Progenitor cell of endocrine pancreas (in vitro differentiated cells): ENCODE results near the gene ACOT7. TPM values are rescaled to one million over a fixed set of nuclear protein-coding genes. Genes with fewer than 3 reads are reported as not detected.

ENCODE experiments used
- DNase-seq: peaks from one replicate; pipeline ENCODE4 v3.0.0; 2021; ENCODE audit warnings: low spot score; ENCODE audit not compliant: unreplicated experiment
- H3K27ac Mint-ChIP-seq: 2 replicates; pipeline ENCODE4 v1.8.0; 2021; ENCODE audit warnings: mild to moderate bottlenecking, moderate library complexity, mixed read lengths
- H3K27me3 Mint-ChIP-seq: 2 replicates; pipeline ENCODE4 v1.8.0; 2021; ENCODE audit warnings: mixed read lengths
- H3K36me3 Mint-ChIP-seq: 2 replicates; pipeline ENCODE4 v1.8.0; 2022; ENCODE audit warnings: mixed read lengths; ENCODE audit not compliant: insufficient read depth
- H3K4me1 Mint-ChIP-seq: 2 replicates; pipeline ENCODE4 v1.8.0; 2021; ENCODE audit warnings: low read depth, mixed read lengths
- H3K4me3 Mint-ChIP-seq: 2 replicates; pipeline ENCODE4 v1.8.0; 2021; ENCODE audit warnings: low read depth, mild to moderate bottlenecking, moderate library complexity, mixed read lengths
- H3K9me3 Mint-ChIP-seq: 2 replicates; pipeline ENCODE4 v1.8.0; 2021; ENCODE audit warnings: low read depth, mixed read lengths
- total RNA-seq: library from RNA; stranded (reverse); gene quantifications from 2 replicates; pipeline ENCODE4 v1.2.1, GENCODE V29; 2021
- TF ChIP-seq, protein P1 (sequence below): fragments of 200-600 bp; sonication (generic); IDR thresholded peaks from one replicate; pipeline ENCODE4 v1.5.0; 2021; ENCODE audit warnings: antibody characterized with exemption, mild to moderate bottlenecking; ENCODE audit not compliant: unreplicated experiment

Gene ACOT7
- total RNA-seq, 1 donor from 2014 or later: 30.2 TPM

GRCh38 chr1:6263716-6264115 lies 129.9 kb downstream of the ACOT7 start:
- Mint-ChIP-seq H3K27me3 (peaks cover 32% of the 10 kb centered on the region), H3K9me3 (no peaks in the 10 kb centered on the region), H3K4me3 (no peak overlapping the region), H3K36me3 (peaks cover 2% of the 10 kb centered on the region), H3K4me1 (peaks cover 1% of the 10 kb centered on the region), H3K27ac (no peak overlapping the region)
- TF ChIP-seq, protein P1, sequence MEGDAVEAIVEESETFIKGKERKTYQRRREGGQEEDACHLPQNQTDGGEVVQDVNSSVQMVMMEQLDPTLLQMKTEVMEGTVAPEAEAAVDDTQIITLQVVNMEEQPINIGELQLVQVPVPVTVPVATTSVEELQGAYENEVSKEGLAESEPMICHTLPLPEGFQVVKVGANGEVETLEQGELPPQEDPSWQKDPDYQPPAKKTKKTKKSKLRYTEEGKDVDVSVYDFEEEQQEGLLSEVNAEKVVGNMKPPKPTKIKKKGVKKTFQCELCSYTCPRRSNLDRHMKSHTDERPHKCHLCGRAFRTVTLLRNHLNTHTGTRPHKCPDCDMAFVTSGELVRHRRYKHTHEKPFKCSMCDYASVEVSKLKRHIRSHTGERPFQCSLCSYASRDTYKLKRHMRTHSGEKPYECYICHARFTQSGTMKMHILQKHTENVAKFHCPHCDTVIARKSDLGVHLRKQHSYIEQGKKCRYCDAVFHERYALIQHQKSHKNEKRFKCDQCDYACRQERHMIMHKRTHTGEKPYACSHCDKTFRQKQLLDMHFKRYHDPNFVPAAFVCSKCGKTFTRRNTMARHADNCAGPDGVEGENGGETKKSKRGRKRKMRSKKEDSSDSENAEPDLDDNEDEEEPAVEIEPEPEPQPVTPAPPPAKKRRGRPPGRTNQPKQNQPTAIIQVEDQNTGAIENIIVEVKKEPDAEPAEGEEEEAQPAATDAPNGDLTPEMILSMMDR: no peak
- no peak for DNase-seq

DNA sequence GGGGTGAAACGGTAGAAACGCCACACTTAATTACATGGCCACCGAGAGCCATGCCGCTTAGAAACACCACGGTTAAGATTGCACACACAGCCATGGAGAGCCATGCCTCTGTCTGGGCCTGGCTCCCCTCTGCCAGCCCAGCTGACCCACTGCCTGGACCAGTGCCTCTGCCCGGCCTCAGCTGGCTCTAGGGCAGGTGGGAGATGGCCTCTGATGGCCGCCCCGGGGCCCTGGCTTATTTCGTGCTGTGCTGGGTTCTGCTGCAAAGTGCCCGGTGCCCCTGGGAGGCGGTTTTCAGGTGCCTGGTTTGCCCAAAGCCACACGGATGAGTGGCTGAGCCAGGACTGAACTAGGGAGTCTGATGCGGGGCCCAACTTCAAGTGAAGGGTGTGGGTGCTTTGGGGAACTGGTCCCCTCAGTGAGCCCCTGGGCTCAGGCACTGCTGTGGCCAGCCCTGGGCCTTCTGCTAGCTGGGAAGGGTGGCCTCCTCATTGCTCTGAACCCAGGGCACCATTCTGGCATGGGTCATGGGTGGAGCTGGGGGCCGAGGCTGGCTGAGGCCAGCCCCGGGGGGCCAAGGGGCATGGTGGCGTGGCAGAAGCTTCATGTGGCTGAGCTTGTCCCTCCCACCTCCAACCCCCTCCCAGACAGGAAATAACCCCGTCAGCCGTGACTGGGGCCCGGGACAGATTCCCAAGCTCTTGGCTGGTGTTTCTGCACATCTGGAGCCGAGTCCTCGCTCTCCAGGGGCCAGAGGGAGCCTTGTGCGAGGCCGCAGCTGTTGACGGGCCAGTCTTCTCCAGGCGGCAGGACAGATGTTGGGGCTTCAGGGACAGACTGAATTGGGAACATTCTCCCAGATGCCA lies 130.8 kb downstream of the ACOT7 start:
- Mint-ChIP-seq H3K9me3 (no peaks in the 10 kb centered on the region), H3K27ac (no peak overlapping the region), H3K4me3 (no peak overlapping the region), H3K27me3 (peaks cover 32% of the 10 kb centered on the region), H3K4me1 (peaks cover 1% of the 10 kb centered on the region), H3K36me3 (peaks cover 2% of the 10 kb centered on the region)
- DNase-seq: no peak
- TF ChIP-seq, protein P1: no peak

DNA sequence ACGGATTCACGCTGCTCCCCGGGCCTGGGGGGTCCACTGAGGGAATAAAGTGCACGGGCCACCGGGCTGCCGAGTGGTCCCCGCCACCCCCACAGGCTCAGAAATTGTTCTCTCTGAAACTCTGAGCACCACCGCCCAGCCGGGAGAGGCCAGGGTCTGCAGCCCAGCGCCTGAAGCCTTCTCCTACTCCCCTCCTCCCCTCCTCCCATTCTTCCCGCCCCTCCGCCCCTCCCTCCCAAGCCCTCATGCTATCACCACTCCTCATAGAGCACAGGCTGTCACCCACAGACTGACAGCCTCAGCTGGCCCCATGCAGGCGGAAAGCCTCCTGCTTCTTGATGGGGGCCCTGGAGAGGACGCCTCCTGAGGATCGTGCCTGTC lies 132.0 kb downstream of the ACOT7 start:
- Mint-ChIP-seq H3K36me3 (peaks cover 2% of the 10 kb centered on the region), H3K4me1 (peaks cover 1% of the 10 kb centered on the region), H3K4me3 (peak overlapping the region; percentile 61), H3K27ac (no peak overlapping the region), H3K27me3 (peaks cover 40% of the 10 kb centered on the region), H3K9me3 (no peaks in the 10 kb centered on the region)
- DNase-seq: no peak
- TF ChIP-seq, protein P1: no peak

- TF ChIP-seq, protein P1: no peak
- peaks cover 1% of the 10 kb centered on the region for H3K4me1 Mint-ChIP-seq
- peaks cover 40% of the 10 kb centered on the region for H3K27me3 Mint-ChIP-seq
- H3K36me3 Mint-ChIP-seq: peaks cover 2% of the 10 kb centered on the region
- peak within 1 kb of the TSS; percentile 61 for H3K4me3 Mint-ChIP-seq
- H3K27ac Mint-ChIP-seq: no peak within 1 kb of the TSS
- no peak for DNase-seq
- H3K9me3 Mint-ChIP-seq: no peaks in the 10 kb centered on the region
These were observed 132.5 kb downstream of the ACOT7 start, which contains the start of gene GPR153 for GRCh38 chr1:6260961-6261614. Gene GPR153, minus strand, starts transcription at chr1:6261098. Its CDS starts 6,193 bp downstream, at chr1:6254905.

- TF ChIP-seq, protein P1: no peak
- Mint-ChIP-seq H3K9me3 (no peaks in the 10 kb centered on the region), H3K27ac (no peak overlapping the region), H3K4me3 (no peak overlapping the region), H3K27me3 (peaks cover 39% of the 10 kb centered on the region), H3K36me3 (peaks cover 2% of the 10 kb centered on the region), H3K4me1 (peaks cover 1% of the 10 kb centered on the region)
- DNase-seq: no peak
These were observed 133.1 kb downstream of the ACOT7 start for GRCh38 chr1:6260433-6260934.
